IMR-90 (cell line): ENCODE data around the gene SMIM21. TPM values are rescaled to one million over a fixed set of nuclear protein-coding genes. Genes with fewer than 3 reads are reported as not detected.

ENCODE experiments used
- ATAC-seq: fragments of 200-7000 bp; cut with Tn5 transposase; 2 replicates; pipeline ENCODE4 v1.9.1; 2020; ENCODE audit warnings: low read depth, mild to moderate bottlenecking, moderate library complexity
- BruUV-seq: library from RNA; stranded (reverse); fragments of 400-500 nt; replicated peaks from 2 replicates; lab custom pipeline; 2021; lab: Mats Ljungman, UMichigan
- CTCF ChIA-PET: fragments of 300-600 bp; formaldehyde crosslinking; extraction: SDS; loops from one replicate; lab custom pipeline; 2021; ENCODE audit warnings: antibody characterized with exemption; lab: Yijun Ruan, JAX
- POLR2A ChIA-PET: fragments of 300-600 bp; sonication (Branson Sonifier 250); formaldehyde crosslinking; loops from one replicate; lab custom pipeline; 2022; ENCODE audit warnings: antibody characterized with exemption; ENCODE audit not compliant: unreplicated experiment; lab: Charles Lee
- DNase-seq: peaks from one replicate; pipeline ENCODE4 v3.0.0; 2013
- H2AFZ ChIP-seq: replicated peaks from 2 replicates; pipeline ENCODE3; 2013; ENCODE audit warnings: low read length, mild to moderate bottlenecking; ENCODE audit not compliant: poor library complexity
- H2AK5ac ChIP-seq: 2 replicates; pipeline ENCODE4 v1.6.1; 2013; ENCODE audit warnings: low read depth, low read length, inconsistent platforms
- H2AK9ac ChIP-seq: replicated peaks from 2 replicates; pipeline ENCODE3; 2013; ENCODE audit warnings: mild to moderate bottlenecking, low read depth, low read length, moderate library complexity; ENCODE audit not compliant: poor library complexity
- H2BK120ac ChIP-seq: 2 replicates; pipeline ENCODE4 v1.6.1; 2013; ENCODE audit warnings: low read depth, low read length, inconsistent platforms
- H2BK15ac ChIP-seq: 3 replicates; pipeline ENCODE4 v1.6.1; 2013; ENCODE audit warnings: low read depth, low read length, inconsistent platforms
- H2BK20ac ChIP-seq: 2 replicates; pipeline ENCODE4 v1.6.1; 2013; ENCODE audit warnings: low read depth, mild to moderate bottlenecking, inconsistent platforms, low read length, moderate library complexity
- H2BK5ac ChIP-seq: 2 replicates; pipeline ENCODE4 v1.6.1; 2013; ENCODE audit warnings: mild to moderate bottlenecking, low read depth, low read length, inconsistent platforms; ENCODE audit not compliant: poor library complexity, severe bottlenecking
- H3K14ac ChIP-seq: replicated peaks from 2 replicates; pipeline ENCODE4 v1.6.1; 2013; ENCODE audit warnings: low read depth, low read length, inconsistent platforms
- H3K18ac ChIP-seq: 2 replicates; pipeline ENCODE4 v1.6.1; 2013; ENCODE audit warnings: low read depth, low read length, control low read depth
- H3K23ac ChIP-seq: 2 replicates; pipeline ENCODE4 v1.6.1; 2013; ENCODE audit warnings: low read depth, low read length, inconsistent platforms
- H3K27ac ChIP-seq: 2 replicates; pipeline ENCODE4 v1.5.1; 2013; ENCODE audit warnings: mild to moderate bottlenecking, control low read depth, low read length; ENCODE audit not compliant: insufficient read depth
- H3K27me3 ChIP-seq: 2 replicates; pipeline ENCODE4 v1.6.1; 2013; ENCODE audit warnings: low read length; ENCODE audit not compliant: control insufficient read depth, insufficient read depth
- H3K36me3 ChIP-seq: 2 replicates; pipeline ENCODE4 v1.6.1; 2013; ENCODE audit warnings: low read length, mixed read lengths; ENCODE audit not compliant: control insufficient read depth, insufficient read depth
- H3K4ac ChIP-seq: 2 replicates; pipeline ENCODE4 v1.6.1; 2013; ENCODE audit warnings: low read depth, low read length, inconsistent platforms
- H3K4me1 ChIP-seq: 2 replicates; pipeline ENCODE4 v1.6.1; 2013; ENCODE audit warnings: low read length, mixed read lengths; ENCODE audit not compliant: control insufficient read depth, insufficient read depth
- H3K4me2 ChIP-seq: 2 replicates; pipeline ENCODE4 v1.6.1; 2013; ENCODE audit warnings: low read depth, mild to moderate bottlenecking, control low read depth, low read length, moderate library complexity
- H3K4me3 ChIP-seq: 2 replicates; pipeline ENCODE4 v1.5.1; 2013; ENCODE audit warnings: low read depth, mild to moderate bottlenecking, control low read depth, low read length, moderate library complexity; ENCODE audit not compliant: insufficient read depth
- H3K56ac ChIP-seq: 2 replicates; pipeline ENCODE4 v1.6.1; 2013; ENCODE audit warnings: low read length, inconsistent platforms; ENCODE audit not compliant: insufficient read depth; ENCODE audit errors: extremely low read depth
- H3K79me1 ChIP-seq, 2 experiments: 2 replicates each; pipeline ENCODE4 v1.6.1; 2013; ENCODE audit warnings: low read length in 2 of 2, inconsistent platforms in 1 of 2, low read depth in 1 of 2
- H3K9ac ChIP-seq: 2 replicates; pipeline ENCODE4 v1.6.1; 2013; ENCODE audit warnings: low read depth, low read length, control low read depth
- H3K9me1 ChIP-seq: 2 replicates; pipeline ENCODE4 v1.6.1; 2013; ENCODE audit warnings: low read length, inconsistent platforms; ENCODE audit not compliant: insufficient read depth
- H3K9me3 ChIP-seq: 2 replicates; pipeline ENCODE4 v1.6.1; 2013; ENCODE audit warnings: low read length; ENCODE audit not compliant: control insufficient read depth, insufficient read depth
- H4K20me1 ChIP-seq: 2 replicates; pipeline ENCODE4 v1.6.1; 2013; ENCODE audit warnings: low read length, inconsistent platforms; ENCODE audit not compliant: insufficient read depth
- H4K5ac ChIP-seq: 2 replicates; pipeline ENCODE4 v1.6.1; 2013; ENCODE audit warnings: mild to moderate bottlenecking, low read depth, low read length, control low read depth
- H4K8ac ChIP-seq, 2 experiments: 2 replicates each; pipeline ENCODE4 v1.6.1; 2013; ENCODE audit warnings: low read depth in 2 of 2, low read length in 2 of 2, control low read depth in 1 of 2, inconsistent platforms in 1 of 2
- H4K91ac ChIP-seq: 2 replicates; pipeline ENCODE4 v1.6.1; 2013; ENCODE audit warnings: low read depth, low read length, inconsistent platforms; ENCODE audit not compliant: insufficient read depth
- CEBPB ChIP-seq: IDR thresholded peaks from 2 replicates; pipeline ENCODE4 v1.6.1; 2012; ENCODE audit warnings: low read depth, low read length, improper control_type of control experiment
- MAZ ChIP-seq: IDR thresholded peaks from 2 replicates; pipeline ENCODE4 v1.6.1; 2012; ENCODE audit warnings: low read depth, mild to moderate bottlenecking, low read length, improper control_type of control experiment, moderate library complexity, borderline replicate concordance
- SMC3 ChIP-seq: fragments of 150-350 bp; IDR thresholded peaks from 2 replicates; pipeline ENCODE4 v1.6.1; 2016; ENCODE audit warnings: low read depth, mild to moderate bottlenecking, antibody characterized with exemption, low read length, moderate library complexity
- WGBS, 2 experiments: methylation state at CpG; one replicate each; pipeline versions ENCODE4 v1.1.5 to v1.1.7; 2013; ENCODE audit warnings: missing lambda C conversion rate in 2 of 2; ENCODE audit not compliant: insufficient read length in 1 of 2; ENCODE audit errors: extremely low coverage in 2 of 2; 5-methylcytosine and 5-hydroxymethylcytosine counted together
- dilution Hi-C: fragments of 300-500 bp; cut with HindIII; formaldehyde crosslinking; loops from one replicate; pipeline ENCODE4 v1.14.3; 2018; ENCODE audit warnings: low sequenced_read_pairs; ENCODE audit not compliant: unreplicated experiment
- in situ Hi-C: fragments of 300-500 bp; cut with MboI; formaldehyde crosslinking; loops from 3 replicates; pipeline ENCODE4 v1.14.3; 2019; ENCODE audit warnings: low sequenced_read_pairs, inconsistent platforms, mixed read lengths
- intact Hi-C: fragments of 100-400 bp; cut with micrococcal nuclease; formaldehyde crosslinking; loops from 2 replicates; pipeline ENCODE4 v1.10.0; 2022
- polyA plus RNA-seq, 3 experiments: library from polyadenylated mRNA; depleted of rRNA; stranded (reverse); fragments of >200 nt; gene quantifications; 2 replicates each; pipeline ENCODE4 v1.2.3, GENCODE V29; 2012; ENCODE audit warnings: low replicate concordance in 1 of 3
- total RNA-seq: library from RNA; depleted of rRNA; stranded (reverse); fragments of >200 nt; gene quantifications from 2 replicates; pipeline ENCODE4 v1.2.3, GENCODE V29; 2012

The SMIM21 gene
- total and polyA plus RNA-seq, 2 of the 4 experiments (the other 2 are of a cell fraction), result not detected

GRCh38 chr18:75400366-75400765 is 27.1 kb downstream of the SMIM21 start:
- Histone ChIP-seq H3K27ac (no peak overlapping the region), H3K4me3 (no peak overlapping the region), H4K5ac (no peak overlapping the region), H3K9me3 (no peaks in the 10 kb centered on the region), H2AFZ (no peak overlapping the region), H3K18ac (no peak overlapping the region), H3K9me1 (no peaks in the 10 kb centered on the region), H3K9ac (no peak overlapping the region), H3K14ac (no peak overlapping the region), H3K36me3 (no peaks in the 10 kb centered on the region), H4K91ac (no peak overlapping the region), H2AK5ac (no peak overlapping the region), H3K23ac (no peak overlapping the region), H3K79me1 (no peaks in the 10 kb centered on the region), H2BK5ac (no peak overlapping the region), H3K4me1 (no peaks in the 10 kb centered on the region), H2BK15ac (no peak overlapping the region), H3K4ac (no peak overlapping the region), H2BK20ac (no peak overlapping the region), H3K56ac (no peak overlapping the region), H3K4me2 (no peak overlapping the region), H3K27me3 (peaks cover 18% of the 10 kb centered on the region), H2BK120ac (no peak overlapping the region), H2AK9ac (no peak overlapping the region), H4K8ac (no peak overlapping the region), H4K20me1 (no peaks in the 10 kb centered on the region)
- DNase-seq, result no peak
- intact Hi-C loops, result no loop called here
- POLR2A ChIA-PET, result no interaction called here
- no CpG with 5 or more reads among the region's 3 CpGs for WGBS, 2 experiments
- in situ Hi-C loops, result no loop called here
- TF ChIP-seq CEBPB, result no peak
- no peak for TF ChIP-seq SMC3
- TF ChIP-seq MAZ, result no peak
- BruUV-seq, result no TSS peak
- CTCF ChIA-PET, result interaction anchor here (0.6 kb wide), 1 partner anchor 36 kb away, joined by 5 read pairs; no protein-coding TSS in a partner anchor
- no peak for ATAC-seq
- dilution Hi-C loops, result no loop called here
